Colonic mucosa (tissue), 4 donors: ENCODE data around the gene REXO4. TPM values are rescaled to one million over a fixed set of nuclear protein-coding genes. Genes with fewer than 3 reads are reported as not detected.

Experiments
- DNase-seq: peaks from one replicate; pipeline ENCODE4 v3.0.0-alpha.2; 2020
- H3K27ac ChIP-seq: fragments of 200-600 bp; one replicate; pipeline ENCODE4 v1.8.0; 2021
- H3K27me3 ChIP-seq: fragments of 200-600 bp; one replicate; pipeline ENCODE4 v1.8.0; 2021
- H3K36me3 ChIP-seq: fragments of 200-600 bp; one replicate; pipeline ENCODE4 v1.8.0; 2021
- H3K4me1 ChIP-seq: fragments of 200-600 bp; one replicate; pipeline ENCODE4 v1.8.0; 2021; ENCODE audit warnings: mild to moderate bottlenecking
- H3K4me3 ChIP-seq: fragments of 200-600 bp; one replicate; pipeline ENCODE4 v1.8.0; 2021
- H3K9ac ChIP-seq, 2 donors: one replicate each; pipeline ENCODE4 v1.7.0; 2013; ENCODE audit warnings: control low read depth in 2 of 2, low read depth in 2 of 2, low read length in 2 of 2
- H3K9me3 ChIP-seq: fragments of 200-600 bp; one replicate; pipeline ENCODE4 v1.8.0; 2021
- intact Hi-C: fragments of 100-400 bp; cut with DNase I; formaldehyde crosslinking; loops from one replicate; pipeline ENCODE4 v1.14.1; 2022
- total RNA-seq, 2 donors: library from RNA; stranded (reverse); fragmentation: NEBNext Ultra II Directional in 1 of 2; extraction: Animal tissue kit (Norgen Biotek cat#: 25700) in 1 of 2; gene quantifications; one replicate each; pipeline ENCODE4 v1.2.1, GENCODE V29; 2021
- TF ChIP-seq, protein P1 (sequence below): fragments of 200-600 bp; IDR thresholded peaks from one replicate; pipeline ENCODE4 v1.8.0; 2022; ENCODE audit warnings: antibody characterized with exemption, mild to moderate bottlenecking
- donor health status: healthy.
- donor health status: DM: no; HTN: no; CAD: no.
- donor health status: DM: no; HTN: no; CAD: no.

REXO4 gene
- total RNA-seq, 2 donors from 2014 or later: 17.3 to 38.6 TPM

DNA sequence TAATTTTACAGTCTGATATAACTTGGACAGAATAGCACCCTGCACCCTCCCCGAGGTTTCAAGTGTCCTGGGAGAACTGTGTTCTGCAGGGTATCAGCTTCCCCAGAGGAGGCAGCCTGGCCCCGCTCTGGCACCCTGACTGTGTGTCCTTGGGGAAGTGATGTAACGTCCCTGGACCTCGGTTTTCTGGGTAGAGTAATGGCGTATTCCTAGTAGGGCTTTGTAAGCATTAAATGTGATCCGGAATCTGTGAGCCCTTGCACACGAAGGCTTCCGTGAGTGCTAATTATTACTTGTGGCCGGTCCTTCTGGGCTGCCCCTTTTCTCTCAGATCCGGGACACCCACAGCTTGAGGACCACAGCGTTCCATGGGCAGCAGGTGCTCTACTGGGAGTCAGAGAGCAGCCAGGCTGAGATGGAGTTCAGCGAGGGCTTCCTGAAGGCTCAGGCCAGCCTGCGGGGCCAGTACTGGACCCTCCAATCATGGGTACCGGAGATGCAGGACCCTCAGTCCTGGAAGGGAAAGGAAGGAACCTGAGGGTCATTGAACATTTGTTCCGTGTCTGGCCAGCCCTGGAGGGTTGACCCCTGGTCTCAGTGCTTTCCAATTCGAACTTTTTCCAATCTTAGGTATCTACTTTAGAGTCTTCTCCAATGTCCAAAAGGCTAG lies 41.0 kb upstream of the REXO4 start:
- Histone ChIP-seq H3K27ac (no peak overlapping the region), H3K36me3 (no peaks in the 10 kb centered on the region), H3K9ac (peak overlapping the region in 1 of 2 donors; percentile 12), H3K4me1 (peaks cover 6% of the 10 kb centered on the region), H3K9me3 (no peaks in the 10 kb centered on the region), H3K27me3 (no peaks in the 10 kb centered on the region), H3K4me3 (peak overlapping the region; percentile 58)
- intact Hi-C loops: loop anchor here (5.0 kb wide), 1 partner anchor 41 kb away; the partner anchor contains the start of gene REXO4
- no peak for DNase-seq
- TF ChIP-seq, protein P1, sequence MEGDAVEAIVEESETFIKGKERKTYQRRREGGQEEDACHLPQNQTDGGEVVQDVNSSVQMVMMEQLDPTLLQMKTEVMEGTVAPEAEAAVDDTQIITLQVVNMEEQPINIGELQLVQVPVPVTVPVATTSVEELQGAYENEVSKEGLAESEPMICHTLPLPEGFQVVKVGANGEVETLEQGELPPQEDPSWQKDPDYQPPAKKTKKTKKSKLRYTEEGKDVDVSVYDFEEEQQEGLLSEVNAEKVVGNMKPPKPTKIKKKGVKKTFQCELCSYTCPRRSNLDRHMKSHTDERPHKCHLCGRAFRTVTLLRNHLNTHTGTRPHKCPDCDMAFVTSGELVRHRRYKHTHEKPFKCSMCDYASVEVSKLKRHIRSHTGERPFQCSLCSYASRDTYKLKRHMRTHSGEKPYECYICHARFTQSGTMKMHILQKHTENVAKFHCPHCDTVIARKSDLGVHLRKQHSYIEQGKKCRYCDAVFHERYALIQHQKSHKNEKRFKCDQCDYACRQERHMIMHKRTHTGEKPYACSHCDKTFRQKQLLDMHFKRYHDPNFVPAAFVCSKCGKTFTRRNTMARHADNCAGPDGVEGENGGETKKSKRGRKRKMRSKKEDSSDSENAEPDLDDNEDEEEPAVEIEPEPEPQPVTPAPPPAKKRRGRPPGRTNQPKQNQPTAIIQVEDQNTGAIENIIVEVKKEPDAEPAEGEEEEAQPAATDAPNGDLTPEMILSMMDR: no peak

DNA sequence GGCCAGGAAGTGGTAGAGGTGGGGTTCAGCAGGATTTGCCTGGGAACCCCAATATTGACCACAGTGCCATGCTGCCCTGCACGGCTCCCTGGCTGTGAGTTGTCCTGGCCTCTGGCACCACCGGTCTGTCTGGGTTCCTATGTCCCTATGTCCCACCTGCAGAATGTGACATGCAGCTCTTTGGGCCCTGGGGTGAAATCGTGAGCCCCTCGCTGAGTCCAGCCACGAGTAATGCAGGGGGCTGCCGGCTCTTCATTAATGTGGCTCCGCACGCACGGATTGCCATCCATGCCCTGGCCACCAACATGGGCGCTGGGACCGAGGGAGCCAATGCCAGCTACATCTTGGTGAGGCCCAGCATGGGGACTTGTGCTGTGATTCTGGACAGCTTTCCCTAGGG lies 39.9 kb upstream of the REXO4 start:
- Histone ChIP-seq H3K9ac (no peak overlapping the region), H3K4me1 (peaks cover 6% of the 10 kb centered on the region), H3K36me3 (no peaks in the 10 kb centered on the region), H3K4me3 (no peak overlapping the region), H3K9me3 (no peaks in the 10 kb centered on the region), H3K27me3 (no peaks in the 10 kb centered on the region), H3K27ac (no peak overlapping the region)
- DNase-seq: no peak
- intact Hi-C loops: loop anchor here (5.0 kb wide), 1 partner anchor 40 kb away; the partner anchor contains the start of gene REXO4
- TF ChIP-seq, protein P1: no peak

DNA sequence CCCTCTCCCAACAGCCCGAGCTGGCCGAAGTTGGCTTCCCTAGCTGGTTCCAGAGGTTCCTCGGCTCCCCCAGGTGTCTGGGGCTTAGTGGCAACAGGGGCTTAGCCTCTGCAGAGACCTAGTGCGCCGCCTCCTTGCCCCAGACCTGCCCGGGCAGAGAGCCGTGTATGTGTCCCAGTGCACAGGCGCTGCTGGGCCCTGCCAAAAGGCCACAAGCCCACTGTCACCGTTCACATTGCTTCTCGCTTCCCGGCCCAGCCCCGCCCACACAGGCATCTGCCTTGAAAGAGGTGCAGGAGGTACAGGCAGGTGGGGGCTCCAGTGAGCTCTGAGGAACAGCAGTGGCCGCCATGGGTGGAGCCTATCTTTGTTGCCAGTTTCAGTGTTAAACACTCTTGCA lies 39.4 kb upstream of the REXO4 start:
- no peaks in the 10 kb centered on the region for H3K9me3 ChIP-seq
- DNase-seq: no peak
- intact Hi-C loops: loop anchor here (5.0 kb wide), 1 partner anchor 40 kb away; the partner anchor contains the start of gene REXO4
- peaks cover 6% of the 10 kb centered on the region for H3K4me1 ChIP-seq
- no peak overlapping the region for H3K4me3 ChIP-seq
- no peaks in the 10 kb centered on the region for H3K27me3 ChIP-seq
- no peak overlapping the region for H3K9ac ChIP-seq
- TF ChIP-seq, protein P1: no peak
- H3K36me3 ChIP-seq: no peaks in the 10 kb centered on the region
- no peak overlapping the region for H3K27ac ChIP-seq

DNA sequence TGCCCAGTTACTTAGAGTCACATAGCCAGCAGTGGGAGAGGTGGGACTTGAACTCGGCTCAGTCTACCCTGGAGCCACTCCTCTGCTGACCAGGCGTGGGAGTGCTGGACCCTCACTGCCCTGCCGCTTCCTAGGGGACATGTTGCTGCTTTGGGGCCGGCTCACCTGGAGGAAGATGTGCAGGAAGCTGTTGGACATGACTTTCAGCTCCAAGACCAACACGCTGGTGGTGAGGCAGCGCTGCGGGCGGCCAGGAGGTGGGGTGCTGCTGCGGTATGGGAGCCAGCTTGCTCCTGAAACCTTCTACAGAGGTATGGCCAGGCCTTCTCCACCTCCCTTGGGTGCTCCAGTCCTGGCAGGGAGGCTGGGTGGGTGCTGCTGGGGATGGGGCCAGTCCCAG lies 38.6 kb upstream of the REXO4 start:
- intact Hi-C loops: loop anchor here (5.0 kb wide), 1 partner anchor 39 kb away; the partner anchor contains the start of gene REXO4
- H3K27me3 ChIP-seq: no peaks in the 10 kb centered on the region
- H3K9ac ChIP-seq: no peak overlapping the region
- no peak for DNase-seq
- no peaks in the 10 kb centered on the region for H3K36me3 ChIP-seq
- no peak overlapping the region for H3K4me3 ChIP-seq
- TF ChIP-seq, protein P1: no peak
- peaks cover 5% of the 10 kb centered on the region for H3K4me1 ChIP-seq
- no peak overlapping the region for H3K27ac ChIP-seq
- no peaks in the 10 kb centered on the region for H3K9me3 ChIP-seq

DNA sequence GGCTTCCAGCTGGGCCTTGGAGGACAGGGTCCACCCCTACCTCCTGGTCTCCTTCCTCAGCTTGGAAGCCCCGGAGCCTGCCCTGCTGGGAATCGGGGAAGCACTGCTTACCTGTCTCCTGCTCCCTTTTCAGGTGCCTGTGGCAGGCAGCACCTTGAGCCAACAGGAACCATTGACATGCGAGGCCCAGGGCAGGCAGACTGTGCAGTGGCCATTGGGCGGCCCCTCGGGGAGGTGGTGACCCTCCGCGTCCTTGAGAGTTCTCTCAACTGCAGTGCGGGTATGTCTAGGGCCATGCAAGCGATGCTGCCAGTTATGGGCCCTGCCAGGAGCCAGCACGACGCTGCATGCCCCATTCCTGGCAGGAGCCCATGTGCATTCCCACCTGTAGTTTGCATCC lies 38.1 kb upstream of the REXO4 start:
- no peak for DNase-seq
- TF ChIP-seq, protein P1: no peak

More for the DNA sequence above, 38.1 kb upstream of the REXO4 start:
- Histone ChIP-seq H3K27ac (no peak overlapping the region), H3K9me3 (no peaks in the 10 kb centered on the region), H3K4me3 (no peak overlapping the region), H3K4me1 (peaks cover under 1% of the 10 kb centered on the region), H3K9ac (no peak overlapping the region), H3K36me3 (no peaks in the 10 kb centered on the region), H3K27me3 (no peaks in the 10 kb centered on the region)
- intact Hi-C loops: loop anchor here (5.0 kb wide), 1 partner anchor 39 kb away; the partner anchor contains the start of gene REXO4
